ENCODE measurements around the gene NAV3. TPM values are rescaled to one million over a fixed set of nuclear protein-coding genes. Genes with fewer than 3 reads are reported as not detected.

Gene NAV3
- polyA plus RNA-seq, 3 donors from 2014 or later = not detected

DNA sequence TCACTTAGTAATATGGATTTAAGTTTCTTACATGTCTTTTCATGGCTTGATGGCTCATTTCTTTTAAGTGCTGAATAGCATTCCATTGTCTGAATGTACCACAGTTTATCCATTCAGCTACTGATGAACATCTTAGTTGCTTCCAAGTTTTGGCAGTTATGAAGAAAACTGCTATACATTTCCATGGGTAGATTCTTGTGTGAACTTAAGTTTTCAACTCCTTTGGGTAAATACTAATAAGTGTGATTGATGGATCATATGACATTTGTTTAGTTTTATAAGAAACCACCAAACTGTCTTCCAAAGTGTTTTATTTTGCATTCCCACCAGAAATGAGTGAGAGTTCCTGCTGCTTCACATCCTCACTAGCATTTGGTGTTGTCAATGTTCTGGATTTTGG lies 119.2 kb downstream of the NAV3 start:
- Mint-ChIP-seq H3K4me3 (no peak overlapping the region), H3K27ac (no peak overlapping the region), H3K9me3 (peaks cover 3 to 32% (median 13%) of the 10 kb centered on the region in 6 donors), H3K4me1 (no peaks in the 10 kb centered on the region), H3K27me3 (ENCODE audit: low read depth in 3 of 3) (no peaks in the 10 kb centered on the region), H3K36me3 (no peaks in the 10 kb centered on the region)
- no peak for DNase-seq

DNA sequence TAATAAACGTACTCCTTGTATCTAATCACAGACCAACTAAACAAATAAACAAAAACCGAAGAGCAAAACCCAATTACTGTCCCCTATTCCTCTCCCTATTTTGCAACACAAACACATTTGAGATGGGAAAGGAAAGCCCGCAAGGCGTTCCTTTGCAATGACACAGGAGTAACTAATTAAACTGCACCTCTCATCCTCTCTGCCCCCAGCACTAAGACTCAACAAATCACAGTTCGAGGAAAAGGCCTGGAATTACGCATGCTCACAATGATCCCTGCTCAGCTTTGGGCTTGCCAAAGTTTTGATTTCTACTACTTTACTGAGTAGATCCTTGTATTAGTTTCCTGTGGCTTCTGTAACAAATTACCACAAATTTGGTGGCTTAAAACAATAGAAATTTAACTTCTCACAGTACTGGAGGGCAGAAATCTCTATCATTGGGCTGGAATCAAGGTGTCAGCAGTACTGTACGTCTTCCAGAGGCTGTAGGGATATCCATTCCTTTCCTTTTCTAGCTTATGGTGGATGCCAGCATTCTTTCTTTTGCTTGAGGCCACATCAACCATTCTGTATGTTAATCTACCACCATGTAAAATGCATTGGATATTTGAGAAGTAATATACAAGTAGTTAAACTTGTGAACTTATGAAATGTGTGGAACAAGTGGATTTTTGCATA lies 123.0 kb downstream of the NAV3 start:
- H3K4me1 Mint-ChIP-seq = no peaks in the 10 kb centered on the region
- no peaks in the 10 kb centered on the region for H3K36me3 Mint-ChIP-seq
- H3K27me3 Mint-ChIP-seq (ENCODE audit: low read depth in 3 of 3) = no peaks in the 10 kb centered on the region
- no peak for DNase-seq
- H3K4me3 Mint-ChIP-seq = no peak overlapping the region
- H3K9me3 Mint-ChIP-seq = peaks cover 3 to 33% (median 14%) of the 10 kb centered on the region in 6 donors
- H3K27ac Mint-ChIP-seq = no peak overlapping the region

DNA sequence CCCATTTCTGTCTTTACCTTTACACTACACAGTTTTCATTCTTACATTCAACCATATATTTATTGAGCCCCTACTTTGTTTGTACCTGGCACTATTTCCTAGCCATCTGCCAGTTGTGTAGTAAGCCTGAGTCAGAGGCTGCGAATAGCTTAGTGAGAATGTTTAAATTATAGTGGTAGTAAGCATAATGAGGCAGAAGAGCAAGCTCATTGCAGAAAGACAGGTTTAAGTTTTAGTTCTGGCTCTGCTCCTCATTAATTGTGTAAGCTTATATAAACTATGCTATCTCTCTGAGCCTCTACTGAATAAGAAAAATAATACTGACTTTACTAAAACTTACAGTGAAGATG lies 123.5 kb downstream of the NAV3 start:
- Mint-ChIP-seq H3K27me3 (ENCODE audit: low read depth in 3 of 3) (no peaks in the 10 kb centered on the region), H3K27ac (no peak overlapping the region), H3K4me1 (no peaks in the 10 kb centered on the region), H3K4me3 (no peak overlapping the region), H3K9me3 (peaks cover 3 to 34% (median 14%) of the 10 kb centered on the region in 6 donors), H3K36me3 (no peaks in the 10 kb centered on the region)
- no peak for DNase-seq

DNA sequence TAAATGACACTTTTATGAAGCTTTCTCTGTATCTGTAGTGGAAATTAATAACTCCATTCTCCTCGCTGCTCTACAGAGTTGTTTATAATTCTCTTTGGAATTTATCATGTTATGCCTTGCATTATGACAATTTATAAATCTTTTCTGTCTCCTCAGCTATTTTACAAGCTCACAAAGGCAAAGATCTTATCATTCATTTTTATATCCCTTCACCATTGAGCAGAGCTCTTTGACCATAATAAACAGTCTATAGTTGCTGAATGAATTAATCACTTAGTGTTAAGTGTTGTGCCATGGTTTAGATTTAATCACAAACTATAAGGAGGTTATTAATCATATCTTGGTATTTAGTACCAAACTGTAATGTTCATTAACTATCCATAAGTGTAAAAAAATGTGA lies 126.4 kb downstream of the NAV3 start:
- Mint-ChIP-seq H3K4me1 (no peaks in the 10 kb centered on the region), H3K9me3 (peaks cover 3 to 17% (median 9%) of the 10 kb centered on the region in 6 donors), H3K27ac (no peak overlapping the region), H3K36me3 (no peaks in the 10 kb centered on the region), H3K4me3 (no peak overlapping the region), H3K27me3 (ENCODE audit: low read depth in 3 of 3) (no peaks in the 10 kb centered on the region)
- DNase-seq = no peak

DNA sequence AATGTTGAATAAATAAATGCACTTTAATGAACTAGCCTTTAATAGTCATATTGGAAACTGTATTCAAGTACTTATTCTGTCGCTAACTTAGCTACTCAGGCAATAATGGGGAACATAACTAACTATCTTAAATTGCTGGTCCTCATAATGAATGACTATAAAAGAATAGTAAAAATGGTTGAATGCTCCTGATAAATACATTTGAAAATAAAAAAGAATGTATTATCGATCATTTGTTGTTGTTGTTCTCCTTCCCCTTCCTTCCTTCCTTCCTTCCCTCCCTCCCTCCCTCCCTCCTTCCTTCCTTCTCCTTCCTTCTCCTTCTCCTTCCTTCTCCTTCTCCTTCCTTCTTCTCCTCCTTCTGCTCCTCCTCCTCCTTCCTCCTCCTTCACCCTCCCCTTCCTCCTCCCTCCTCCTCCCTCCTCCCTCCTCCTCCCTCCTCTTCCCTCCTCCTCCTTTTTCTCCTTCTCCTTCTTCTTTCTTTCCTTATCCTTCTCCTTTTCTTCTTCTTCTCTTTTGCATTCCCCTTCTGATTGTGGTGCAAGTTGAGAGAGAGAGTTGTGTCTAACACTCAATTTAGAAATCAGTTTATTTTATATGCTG lies 133.0 kb downstream of the NAV3 start:
- H3K36me3 Mint-ChIP-seq = no peaks in the 10 kb centered on the region
- no peak overlapping the region for H3K27ac Mint-ChIP-seq

DNA sequence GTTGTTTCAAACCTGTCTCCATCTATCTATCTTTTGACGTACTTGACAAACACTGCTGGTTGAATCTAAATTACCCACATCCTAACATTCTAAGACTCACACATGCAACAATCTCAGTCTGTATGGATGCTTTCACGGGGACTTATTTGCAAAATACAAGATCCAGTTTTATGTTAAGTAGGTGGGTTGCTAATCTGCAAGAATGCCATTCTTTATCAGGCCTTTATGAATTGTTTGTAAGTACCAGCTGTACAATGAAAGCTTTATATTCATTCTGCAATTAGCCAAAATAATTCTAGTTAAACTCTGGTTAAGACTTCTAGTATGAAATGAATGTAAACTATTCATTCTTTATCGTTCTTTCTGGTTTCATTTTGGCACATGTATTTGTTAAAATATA lies 135.1 kb downstream of the NAV3 start:
- H3K4me1 Mint-ChIP-seq = no peaks in the 10 kb centered on the region
- no peak overlapping the region for H3K27ac Mint-ChIP-seq
- no peaks in the 10 kb centered on the region for H3K36me3 Mint-ChIP-seq
- no peaks in the 10 kb centered on the region for H3K27me3 Mint-ChIP-seq (ENCODE audit: low read depth in 3 of 3)
- peaks cover 2 to 10% (median 5%) of the 10 kb centered on the region in 6 donors for H3K9me3 Mint-ChIP-seq
- no peak for DNase-seq
- no peak overlapping the region for H3K4me3 Mint-ChIP-seq

More for the DNA sequence above, 133.0 kb downstream of the NAV3 start:
- Mint-ChIP-seq H3K4me1 (no peaks in the 10 kb centered on the region), H3K4me3 (no peak overlapping the region), H3K27me3 (ENCODE audit: low read depth in 3 of 3) (no peaks in the 10 kb centered on the region), H3K9me3 (peaks cover 0 to 10% (median 5%) of the 10 kb centered on the region in 6 donors)
- DNase-seq = no peak

DNA sequence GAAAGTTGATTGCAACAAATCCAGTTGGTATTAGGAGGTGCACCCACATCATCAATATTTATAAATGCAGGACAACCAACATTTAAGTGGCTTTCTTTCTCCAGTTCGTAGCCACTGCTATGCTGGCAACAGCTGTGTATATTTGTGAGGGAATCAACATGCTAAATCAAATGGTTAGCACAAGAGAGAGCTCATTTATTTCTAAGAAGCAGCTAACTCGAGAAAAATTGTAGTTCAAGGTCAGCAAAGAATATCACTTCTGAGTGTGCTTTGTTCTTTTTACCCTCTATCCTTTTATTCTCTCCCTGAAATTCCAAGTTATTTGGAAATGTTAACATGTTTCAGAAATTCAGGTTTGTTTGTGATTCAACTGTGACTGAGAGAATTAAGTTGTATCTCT lies 137.3 kb downstream of the NAV3 start:
- Mint-ChIP-seq H3K9me3 (peaks cover 0 to 9% (median 4%) of the 10 kb centered on the region in 6 donors), H3K27ac (no peak overlapping the region), H3K27me3 (ENCODE audit: low read depth in 3 of 3) (no peaks in the 10 kb centered on the region)

DNA sequence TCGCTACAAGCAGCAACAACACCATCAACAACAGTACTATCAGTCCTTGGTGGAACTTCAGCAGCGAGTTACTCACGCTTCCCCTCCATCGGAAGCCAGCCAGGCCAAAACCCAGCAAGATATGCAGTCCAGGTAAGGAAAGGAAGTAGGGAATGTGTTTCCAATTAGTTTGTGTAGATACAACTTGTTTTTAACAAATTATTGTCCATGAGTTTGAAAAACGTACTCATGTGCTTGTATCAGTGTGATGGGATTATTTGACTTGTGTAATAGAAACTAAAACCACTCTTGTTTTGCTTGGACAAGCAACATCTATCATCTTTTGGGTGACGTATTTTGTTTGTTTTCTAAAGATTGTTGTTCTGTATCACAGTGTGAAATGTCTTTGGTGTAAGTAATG lies 137.9 kb downstream of the NAV3 start:
- H3K4me1 Mint-ChIP-seq = no peaks in the 10 kb centered on the region
- no peaks in the 10 kb centered on the region for H3K36me3 Mint-ChIP-seq
- no peak overlapping the region for H3K27ac Mint-ChIP-seq

More for the DNA sequence above, 137.3 kb downstream of the NAV3 start:
- Mint-ChIP-seq H3K36me3 (no peaks in the 10 kb centered on the region), H3K4me3 (no peak overlapping the region), H3K4me1 (no peaks in the 10 kb centered on the region)
- DNase-seq = no peak

DNA sequence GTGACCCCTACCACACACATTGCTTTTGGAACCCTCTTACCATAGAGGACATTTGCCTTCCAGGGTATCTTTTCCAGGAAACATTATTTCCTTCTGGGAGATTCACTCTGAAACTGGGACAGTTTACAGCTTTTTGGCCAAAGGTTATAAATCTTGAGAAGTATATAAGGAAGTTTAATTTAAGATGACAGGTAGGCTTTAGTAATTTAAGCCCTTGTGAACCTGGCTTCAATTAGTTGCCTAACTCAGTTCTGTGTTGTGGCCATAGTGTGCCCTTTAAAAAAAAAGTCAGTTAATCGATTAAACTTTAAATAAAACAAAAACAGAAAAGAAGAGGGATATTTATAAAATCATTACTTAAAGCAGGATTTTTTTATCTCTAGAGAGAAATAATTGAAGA lies 142.9 kb downstream of the NAV3 start:
- no peaks in the 10 kb centered on the region for H3K36me3 Mint-ChIP-seq
- no peak overlapping the region for H3K27ac Mint-ChIP-seq
- DNase-seq = no peak
- no peak overlapping the region for H3K4me3 Mint-ChIP-seq
- H3K27me3 Mint-ChIP-seq (ENCODE audit: low read depth in 3 of 3) = no peaks in the 10 kb centered on the region
- no peaks in the 10 kb centered on the region for H3K4me1 Mint-ChIP-seq
- peaks cover 4 to 20% (median 13%) of the 10 kb centered on the region in 6 donors for H3K9me3 Mint-ChIP-seq

More for the DNA sequence above, 137.9 kb downstream of the NAV3 start:
- Mint-ChIP-seq H3K4me3 (no peak overlapping the region), H3K27me3 (ENCODE audit: low read depth in 3 of 3) (no peaks in the 10 kb centered on the region), H3K9me3 (peaks cover 0 to 9% (median 4%) of the 10 kb centered on the region in 6 donors)
- no peak for DNase-seq

DNA sequence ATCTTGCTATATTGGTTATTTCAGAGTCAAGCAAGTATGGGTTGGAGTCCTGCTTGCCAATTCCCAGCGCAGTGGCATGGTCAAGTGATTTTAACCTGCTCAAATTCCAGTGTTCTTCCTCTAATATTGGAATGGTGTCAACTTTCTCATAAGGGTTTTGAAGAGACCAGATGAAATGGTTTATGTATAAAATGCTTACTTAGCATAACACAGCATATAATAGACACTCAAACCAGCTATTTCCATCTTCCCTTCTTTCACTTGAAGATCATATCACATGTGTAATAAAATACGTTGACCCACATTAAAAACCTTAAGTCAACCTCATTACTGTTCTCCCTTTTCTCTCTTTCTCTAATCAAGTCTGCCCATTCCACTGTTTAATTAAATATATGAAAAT lies 144.0 kb downstream of the NAV3 start:
- DNase-seq = no peak
- Mint-ChIP-seq H3K27me3 (ENCODE audit: low read depth in 3 of 3) (no peaks in the 10 kb centered on the region), H3K4me3 (no peak overlapping the region), H3K4me1 (no peaks in the 10 kb centered on the region), H3K9me3 (peaks cover 4 to 20% (median 12%) of the 10 kb centered on the region in 6 donors), H3K27ac (no peak overlapping the region), H3K36me3 (no peaks in the 10 kb centered on the region)

DNA sequence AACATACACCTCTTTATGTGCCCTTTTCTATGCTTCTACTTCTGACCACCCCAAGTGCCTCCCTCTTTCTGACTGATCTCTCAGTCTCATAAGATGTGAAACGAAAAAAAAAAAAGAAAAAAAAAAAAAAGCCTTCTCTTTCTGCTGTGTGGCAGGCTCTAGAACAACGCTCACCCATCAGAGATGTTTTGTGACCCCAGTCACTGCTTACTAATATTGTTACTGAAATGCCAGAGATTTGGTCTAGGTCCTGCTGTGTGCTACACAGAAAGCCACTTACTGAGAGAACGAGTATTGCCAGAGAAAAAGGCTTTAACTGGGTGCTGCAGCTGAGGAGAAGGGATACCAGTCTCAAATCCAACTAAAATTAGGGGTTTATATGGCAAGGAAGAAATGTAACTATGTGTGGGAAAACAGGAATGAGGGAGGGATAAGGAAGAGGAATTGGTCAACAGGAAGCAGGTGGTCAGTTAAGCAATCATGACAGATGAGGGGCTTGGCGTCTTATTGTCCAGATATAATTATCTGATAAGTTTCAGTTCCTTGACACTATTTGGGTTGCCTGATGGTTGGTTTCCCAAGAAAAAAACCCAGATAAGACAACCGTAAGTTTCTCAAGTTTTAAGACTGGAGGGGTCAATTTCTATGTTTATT lies 149.0 kb downstream of the NAV3 start:
- H3K36me3 Mint-ChIP-seq = no peaks in the 10 kb centered on the region
- no peaks in the 10 kb centered on the region for H3K27me3 Mint-ChIP-seq (ENCODE audit: low read depth in 3 of 3)
- H3K9me3 Mint-ChIP-seq = peaks cover 8 to 38% (median 11%) of the 10 kb centered on the region in 6 donors
- no peak overlapping the region for H3K4me3 Mint-ChIP-seq
- no peak for DNase-seq
- no peaks in the 10 kb centered on the region for H3K4me1 Mint-ChIP-seq
- no peak overlapping the region for H3K27ac Mint-ChIP-seq

DNA sequence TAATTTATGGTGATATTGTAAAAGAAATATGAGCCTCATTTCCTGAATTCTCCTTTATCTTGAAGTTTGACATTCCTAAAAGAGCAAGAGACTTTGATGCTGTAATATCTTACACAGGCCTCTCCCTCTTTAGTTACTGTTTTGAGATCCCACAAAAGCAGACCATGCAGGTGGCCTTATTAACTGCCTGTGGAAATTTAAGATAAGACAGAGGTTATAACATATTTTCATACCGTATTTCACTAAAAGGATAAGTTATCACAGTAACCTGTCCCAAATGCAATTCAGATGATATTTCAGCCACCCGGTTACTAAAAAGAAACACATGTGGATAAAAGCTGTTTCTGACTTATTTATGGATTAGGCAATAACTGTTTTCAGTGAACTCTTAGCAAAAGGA lies 150.1 kb downstream of the NAV3 start:
- Mint-ChIP-seq H3K4me3 (no peak overlapping the region), H3K27me3 (ENCODE audit: low read depth in 3 of 3) (no peaks in the 10 kb centered on the region), H3K9me3 (peaks cover 7 to 35% (median 11%) of the 10 kb centered on the region in 6 donors), H3K27ac (no peak overlapping the region), H3K36me3 (no peaks in the 10 kb centered on the region), H3K4me1 (no peaks in the 10 kb centered on the region)
- DNase-seq = no peak

DNA sequence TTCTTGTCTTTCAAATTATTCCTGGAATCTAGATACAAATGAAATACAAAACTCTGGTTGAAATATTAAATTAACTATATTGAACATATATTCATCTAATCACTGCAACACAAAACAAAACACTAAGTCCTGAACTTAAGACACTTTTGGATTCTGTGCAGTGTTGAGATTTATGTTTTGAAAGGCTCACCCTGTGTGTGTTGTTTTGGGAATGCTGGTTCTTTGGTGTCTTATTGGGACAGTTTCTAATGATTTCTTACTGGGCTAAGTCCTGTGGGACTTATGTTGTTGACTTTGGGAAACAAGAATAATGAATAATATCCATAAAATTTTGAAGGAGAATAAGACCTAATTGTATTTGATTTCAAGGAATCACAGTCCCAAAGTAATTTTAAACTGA lies 153.2 kb downstream of the NAV3 start:
- H3K36me3 Mint-ChIP-seq = no peaks in the 10 kb centered on the region
- peaks cover 2 to 31% (median 10%) of the 10 kb centered on the region in 6 donors for H3K9me3 Mint-ChIP-seq
- H3K27me3 Mint-ChIP-seq (ENCODE audit: low read depth in 3 of 3) = no peaks in the 10 kb centered on the region
- H3K4me3 Mint-ChIP-seq = no peak overlapping the region
- H3K27ac Mint-ChIP-seq = no peak overlapping the region
- no peaks in the 10 kb centered on the region for H3K4me1 Mint-ChIP-seq
- no peak for DNase-seq

DNA sequence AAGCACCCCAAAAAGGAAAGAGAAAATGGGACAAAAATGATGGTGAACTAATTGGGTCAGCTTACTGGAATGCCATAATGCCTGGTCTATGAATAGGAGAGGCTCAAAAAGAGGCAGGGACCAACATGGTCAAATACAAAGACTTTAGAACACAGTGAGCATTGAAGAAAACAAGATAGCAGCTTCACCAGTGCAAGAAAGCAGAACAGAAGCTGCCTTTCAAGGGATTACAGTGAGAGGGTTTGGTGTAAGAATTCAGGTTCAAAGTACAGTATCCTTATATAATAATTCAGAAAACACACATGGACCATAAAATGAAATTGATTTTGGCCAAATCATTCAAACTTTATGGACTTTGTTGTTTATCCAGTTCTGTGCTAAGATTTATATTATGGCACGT lies 162.1 kb downstream of the NAV3 start:
- Mint-ChIP-seq H3K4me3 (no peak overlapping the region), H3K9me3 (peaks cover 0 to 35% (median 12%) of the 10 kb centered on the region in 6 donors), H3K27ac (no peak overlapping the region), H3K27me3 (ENCODE audit: low read depth in 3 of 3) (no peaks in the 10 kb centered on the region), H3K36me3 (no peaks in the 10 kb centered on the region), H3K4me1 (no peaks in the 10 kb centered on the region)
- no peak for DNase-seq

All from immature natural killer cell (primary cell).